Astrocyte (in vitro differentiated cells and primary cell): ENCODE measurements around the gene FBLN1. TPM values are rescaled to one million over a fixed set of nuclear protein-coding genes. Genes with fewer than 3 reads are reported as not detected.
"Not testable (repeated sequence)": the region's sequence is repeated elsewhere in the genome, so short reads cannot be mapped to it uniquely, and the experiment has no call there.

ENCODE experiments used
- DNase-seq: peaks from one replicate; pipeline ENCODE4 v3.0.0-alpha.2; 2010; ENCODE audit warnings: low read depth
- FAIRE-seq: peaks from 2 replicates; lab custom pipeline; 2011; peaks lifted over from hg19 to GRCh38; lab: Jason Lieb, UNC
- H2AFZ ChIP-seq: 2 replicates; pipeline ENCODE4 v1.6.0; 2012; ENCODE audit warnings: low read depth, low read length, inconsistent platforms
- H3K27ac ChIP-seq: 2 replicates; pipeline ENCODE4 v1.5.1; 2011; ENCODE audit warnings: low read depth, low read length, inconsistent platforms
- H3K27me3 ChIP-seq: 2 replicates; pipeline ENCODE4 v1.6.0; 2011; ENCODE audit warnings: low read length, inconsistent platforms; ENCODE audit not compliant: insufficient read depth
- H3K36me3 ChIP-seq: 2 replicates; pipeline ENCODE4 v1.5.1; 2011; ENCODE audit warnings: low read length, inconsistent platforms; ENCODE audit not compliant: insufficient read depth
- H3K4me1 ChIP-seq: 2 replicates; pipeline ENCODE4 v1.5.1; 2011; ENCODE audit warnings: low read length, inconsistent platforms; ENCODE audit not compliant: insufficient read depth
- H3K4me2 ChIP-seq: 2 replicates; pipeline ENCODE4 v1.6.0; 2012; ENCODE audit warnings: low read length, inconsistent platforms
- H3K4me3 ChIP-seq: 2 replicates; pipeline ENCODE4 v1.5.1; 2011; ENCODE audit warnings: low read depth, mild to moderate bottlenecking, low read length, inconsistent platforms; ENCODE audit not compliant: insufficient read depth
- H3K79me2 ChIP-seq: 2 replicates; pipeline ENCODE4 v1.6.0; 2012; ENCODE audit warnings: mild to moderate bottlenecking, low read length, inconsistent platforms; ENCODE audit not compliant: insufficient read depth
- H3K9ac ChIP-seq: 2 replicates; pipeline ENCODE4 v1.6.0; 2012; ENCODE audit warnings: mild to moderate bottlenecking, low read length, inconsistent platforms
- H3K9me3 ChIP-seq: 2 replicates; pipeline ENCODE4 v1.5.1; 2012; ENCODE audit warnings: low read depth, mild to moderate bottlenecking, low read length, inconsistent platforms; ENCODE audit not compliant: insufficient read depth
- H4K20me1 ChIP-seq: 2 replicates; pipeline ENCODE4 v1.6.0; 2012; ENCODE audit warnings: low read length, inconsistent platforms; ENCODE audit not compliant: insufficient read depth
- H3K27ac Mint-ChIP-seq: one replicate; pipeline ENCODE4 v1.8.0; 2021; ENCODE audit warnings: mild to moderate bottlenecking, mixed read lengths; ENCODE audit not compliant: unreplicated experiment
- H3K27me3 Mint-ChIP-seq: one replicate; pipeline ENCODE4 v1.8.0; 2021; ENCODE audit warnings: low read depth, mixed read lengths; ENCODE audit not compliant: unreplicated experiment
- H3K36me3 Mint-ChIP-seq: one replicate; pipeline ENCODE4 v1.8.0; 2021; ENCODE audit warnings: low read depth, mixed read lengths; ENCODE audit not compliant: unreplicated experiment
- H3K4me1 Mint-ChIP-seq: one replicate; pipeline ENCODE4 v1.8.0; 2021; ENCODE audit warnings: low read depth, mixed read lengths; ENCODE audit not compliant: unreplicated experiment
- H3K4me3 Mint-ChIP-seq: one replicate; pipeline ENCODE4 v1.8.0; 2021; ENCODE audit warnings: mild to moderate bottlenecking, moderate library complexity, mixed read lengths; ENCODE audit not compliant: unreplicated experiment
- H3K9me3 Mint-ChIP-seq: one replicate; pipeline ENCODE4 v1.8.0; 2021; ENCODE audit warnings: mild to moderate bottlenecking, mixed read lengths; ENCODE audit not compliant: unreplicated experiment
- CTCF ChIP-seq: IDR thresholded peaks from 2 replicates; pipeline ENCODE4 v1.5.1; 2011; ENCODE audit warnings: low read depth, mild to moderate bottlenecking, inconsistent platforms, low read length, moderate library complexity; ENCODE audit not compliant: insufficient read depth
- EZH2 ChIP-seq: IDR thresholded peaks from 2 replicates; pipeline ENCODE4 v1.6.1; 2012; ENCODE audit warnings: mild to moderate bottlenecking, low read length, inconsistent platforms; ENCODE audit not compliant: insufficient read depth
- total RNA-seq: library from RNA; stranded (reverse); gene quantifications from 2 replicates; pipeline ENCODE4 v1.2.1, GENCODE V29; 2021

The FBLN1 gene
- total RNA-seq, 1 donor from 2014 or later: 69.2 TPM

GRCh38 chr22:45554040-45554406 lies 51.3 kb downstream of the FBLN1 start:
- TF ChIP-seq EZH2: no peak
- TF ChIP-seq CTCF: no peak
- H3K36me3 Mint-ChIP-seq: peaks cover 21% of the 10 kb centered on the region
- no peak overlapping the region for H2AFZ ChIP-seq
- no peak overlapping the region for H3K27ac Mint-ChIP-seq
- no peaks in the 10 kb centered on the region for H3K27me3 ChIP-seq
- H3K4me1 ChIP-seq: peaks cover 34% of the 10 kb centered on the region
- peaks cover 10% of the 10 kb centered on the region for H3K9me3 Mint-ChIP-seq
- no peak overlapping the region for H3K4me3 ChIP-seq
- FAIRE-seq (no peak), DNase-seq (no peak)
- peaks cover 5% of the 10 kb centered on the region for H3K4me1 Mint-ChIP-seq
- no peaks in the 10 kb centered on the region for H4K20me1 ChIP-seq
- H3K36me3 ChIP-seq: no peaks in the 10 kb centered on the region
- H3K27me3 Mint-ChIP-seq: no peaks in the 10 kb centered on the region
- no peaks in the 10 kb centered on the region for H3K79me2 ChIP-seq
- no peaks in the 10 kb centered on the region for H3K9me3 ChIP-seq
- H3K27ac ChIP-seq: no peak overlapping the region
- H3K4me2 ChIP-seq: peak overlapping the region; percentile 71
- no peak overlapping the region for H3K4me3 Mint-ChIP-seq
- no peak overlapping the region for H3K9ac ChIP-seq

GRCh38 chr22:45554861-45555260 lies 52.2 kb downstream of the FBLN1 start:
- H3K27ac ChIP-seq: no peak overlapping the region
- no peaks in the 10 kb centered on the region for H3K36me3 ChIP-seq
- H3K36me3 Mint-ChIP-seq: peaks cover 25% of the 10 kb centered on the region
- H4K20me1 ChIP-seq: no peaks in the 10 kb centered on the region
- DNase-seq: no peak
- no peak overlapping the region for H3K4me2 ChIP-seq
- H3K4me1 ChIP-seq: peaks cover 26% of the 10 kb centered on the region
- no peak overlapping the region for H3K4me3 ChIP-seq
- no peaks in the 10 kb centered on the region for H3K27me3 ChIP-seq
- no peak overlapping the region for H3K9ac ChIP-seq
- H3K27me3 Mint-ChIP-seq: no peaks in the 10 kb centered on the region
- TF ChIP-seq EZH2 (no peak), CTCF (no peak)
- FAIRE-seq: no peak
- peaks cover 1% of the 10 kb centered on the region for H3K9me3 ChIP-seq
- no peak overlapping the region for H3K27ac Mint-ChIP-seq
- peaks cover 10% of the 10 kb centered on the region for H3K9me3 Mint-ChIP-seq
- no peak overlapping the region for H2AFZ ChIP-seq
- no peaks in the 10 kb centered on the region for H3K79me2 ChIP-seq
- peaks cover 1% of the 10 kb centered on the region for H3K4me1 Mint-ChIP-seq
- H3K4me3 Mint-ChIP-seq: no peak overlapping the region

GRCh38 chr22:45557926-45558325 lies 55.2 kb downstream of the FBLN1 start:
- H3K27me3 Mint-ChIP-seq, H3K4me1 Mint-ChIP-seq, H3K9me3 ChIP-seq, FAIRE-seq, H3K9ac ChIP-seq, H3K27ac Mint-ChIP-seq, H3K36me3 ChIP-seq, H3K4me3 ChIP-seq, H3K4me2 ChIP-seq, H4K20me1 ChIP-seq, H3K4me3 Mint-ChIP-seq, H3K27me3 ChIP-seq, H3K79me2 ChIP-seq, H2AFZ ChIP-seq, H3K27ac ChIP-seq: not testable (repeated sequence)
- peaks cover 12% of the 10 kb centered on the region for H3K4me1 ChIP-seq
- DNase-seq: peak; percentile 84
- peaks cover 26% of the 10 kb centered on the region for H3K9me3 Mint-ChIP-seq
- H3K36me3 Mint-ChIP-seq: peaks cover 31% of the 10 kb centered on the region

GRCh38 chr22:45560092-45560491 lies 57.4 kb downstream of the FBLN1 start:
- H3K4me3 Mint-ChIP-seq, H3K9ac ChIP-seq, H3K4me1 ChIP-seq, H2AFZ ChIP-seq, H3K79me2 ChIP-seq, FAIRE-seq, H3K4me2 ChIP-seq, H3K27ac ChIP-seq, H4K20me1 ChIP-seq, H3K27me3 Mint-ChIP-seq, DNase-seq, H3K27me3 ChIP-seq, H3K4me1 Mint-ChIP-seq, H3K4me3 ChIP-seq, H3K27ac Mint-ChIP-seq, H3K36me3 ChIP-seq, H3K9me3 ChIP-seq: not testable (repeated sequence)
- H3K9me3 Mint-ChIP-seq: peaks cover 28% of the 10 kb centered on the region
- peaks cover 40% of the 10 kb centered on the region for H3K36me3 Mint-ChIP-seq

GRCh38 chr22:45560761-45561160 lies 58.1 kb downstream of the FBLN1 start:
- not testable (repeated sequence) for H3K9me3 ChIP-seq, H3K36me3 ChIP-seq, H3K4me1 ChIP-seq, H4K20me1 ChIP-seq, H3K27ac ChIP-seq, H2AFZ ChIP-seq, H3K27me3 Mint-ChIP-seq, H3K4me3 ChIP-seq, H3K4me1 Mint-ChIP-seq, H3K4me2 ChIP-seq, H3K4me3 Mint-ChIP-seq, H3K9ac ChIP-seq, FAIRE-seq, DNase-seq, H3K27ac Mint-ChIP-seq, H3K27me3 ChIP-seq, H3K79me2 ChIP-seq
- Mint-ChIP-seq H3K9me3 (peaks cover 28% of the 10 kb centered on the region), H3K36me3 (peaks cover 42% of the 10 kb centered on the region)
